Osteoblast (primary cell): ENCODE data around the gene KANSL1. TPM values are rescaled to one million over a fixed set of nuclear protein-coding genes. Genes with fewer than 3 reads are reported as not detected.

ENCODE experiments used
- DNase-seq: peaks from one replicate; pipeline ENCODE4 v3.0.0; 2011; ENCODE audit warnings: low spot score, mixed read lengths; ENCODE audit not compliant: insufficient read length; ENCODE audit errors: missing footprints
- H2AFZ ChIP-seq: 2 replicates; pipeline ENCODE4 v1.6.0; 2011; ENCODE audit warnings: mild to moderate bottlenecking, low read length
- H3K27ac ChIP-seq: 2 replicates; pipeline ENCODE4 v1.5.1; 2011; ENCODE audit warnings: mild to moderate bottlenecking, low read depth, low read length, moderate library complexity
- H3K27me3 ChIP-seq: 2 replicates; pipeline ENCODE4 v1.6.0; 2012; ENCODE audit warnings: mild to moderate bottlenecking, control low read depth, inconsistent platforms, low read length, moderate library complexity; ENCODE audit not compliant: insufficient read depth
- H3K36me3 ChIP-seq: 2 replicates; pipeline ENCODE4 v1.5.1; 2011; ENCODE audit warnings: mild to moderate bottlenecking, low read length, control low read depth, moderate library complexity; ENCODE audit not compliant: insufficient read depth
- H3K4me1 ChIP-seq: 2 replicates; pipeline ENCODE4 v1.5.1; 2011; ENCODE audit warnings: mild to moderate bottlenecking, low read length, control low read depth, moderate library complexity; ENCODE audit not compliant: insufficient read depth
- H3K4me2 ChIP-seq: 2 replicates; pipeline ENCODE4 v1.6.0; 2011; ENCODE audit warnings: mild to moderate bottlenecking, low read length; ENCODE audit not compliant: insufficient read depth
- H3K4me3 ChIP-seq: fragments of 200-600 bp; sonication (generic); 3 replicates; pipeline ENCODE4 v1.5.1; 2012; ENCODE audit warnings: mild to moderate bottlenecking, low read length, inconsistent platforms; ENCODE audit not compliant: insufficient read depth
- H3K79me2 ChIP-seq: 2 replicates; pipeline ENCODE4 v1.6.0; 2012; ENCODE audit warnings: mild to moderate bottlenecking, low read length, control low read depth, inconsistent platforms; ENCODE audit not compliant: insufficient read depth
- H3K9me3 ChIP-seq: 2 replicates; pipeline ENCODE4 v1.5.1; 2011; ENCODE audit warnings: low read depth, low read length, control low read depth
- H4K20me1 ChIP-seq: 2 replicates; pipeline ENCODE4 v1.6.0; 2012; ENCODE audit warnings: mild to moderate bottlenecking, low read length, control low read depth; ENCODE audit not compliant: insufficient read depth
- total RNA-seq: library from RNA; depleted of rRNA; stranded (reverse); fragments of >200 nt; gene quantifications from 2 replicates; pipeline ENCODE4 v1.2.3, GENCODE V29; 2012
- TF ChIP-seq, protein P1 (sequence below): IDR thresholded peaks from 2 replicates; pipeline ENCODE4 v1.5.1; 2011; ENCODE audit warnings: mild to moderate bottlenecking, low read depth, low read length, moderate library complexity; ENCODE audit errors: extremely low read depth

KANSL1 gene
- total RNA-seq, 1 donor, result 151 TPM

DNA sequence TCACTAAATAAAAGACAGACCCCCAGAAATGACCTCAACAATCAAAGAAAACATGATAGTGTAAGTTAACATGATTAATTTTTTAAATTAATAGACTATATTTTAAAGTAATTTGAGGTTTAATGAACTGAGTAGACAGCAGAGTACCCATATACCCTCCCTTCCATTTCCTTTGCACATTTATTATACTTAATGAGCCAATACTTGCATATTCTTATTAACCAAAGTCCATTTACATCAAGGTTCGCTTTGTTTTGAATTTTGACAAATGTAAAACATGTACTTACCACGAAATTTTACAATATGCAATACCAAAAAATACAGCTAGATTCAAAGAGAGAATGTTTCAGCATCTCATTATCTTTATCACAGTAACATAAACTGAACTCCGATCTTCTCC is 72.7 kb downstream of the KANSL1 start:
- H3K36me3 ChIP-seq, result no peaks in the 10 kb centered on the region
- H2AFZ ChIP-seq, result no peak overlapping the region
- DNase-seq, result no peak
- TF ChIP-seq, protein P1, sequence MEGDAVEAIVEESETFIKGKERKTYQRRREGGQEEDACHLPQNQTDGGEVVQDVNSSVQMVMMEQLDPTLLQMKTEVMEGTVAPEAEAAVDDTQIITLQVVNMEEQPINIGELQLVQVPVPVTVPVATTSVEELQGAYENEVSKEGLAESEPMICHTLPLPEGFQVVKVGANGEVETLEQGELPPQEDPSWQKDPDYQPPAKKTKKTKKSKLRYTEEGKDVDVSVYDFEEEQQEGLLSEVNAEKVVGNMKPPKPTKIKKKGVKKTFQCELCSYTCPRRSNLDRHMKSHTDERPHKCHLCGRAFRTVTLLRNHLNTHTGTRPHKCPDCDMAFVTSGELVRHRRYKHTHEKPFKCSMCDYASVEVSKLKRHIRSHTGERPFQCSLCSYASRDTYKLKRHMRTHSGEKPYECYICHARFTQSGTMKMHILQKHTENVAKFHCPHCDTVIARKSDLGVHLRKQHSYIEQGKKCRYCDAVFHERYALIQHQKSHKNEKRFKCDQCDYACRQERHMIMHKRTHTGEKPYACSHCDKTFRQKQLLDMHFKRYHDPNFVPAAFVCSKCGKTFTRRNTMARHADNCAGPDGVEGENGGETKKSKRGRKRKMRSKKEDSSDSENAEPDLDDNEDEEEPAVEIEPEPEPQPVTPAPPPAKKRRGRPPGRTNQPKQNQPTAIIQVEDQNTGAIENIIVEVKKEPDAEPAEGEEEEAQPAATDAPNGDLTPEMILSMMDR, result no peak
- H3K79me2 ChIP-seq, result peaks cover 98% of the 10 kb centered on the region
- no peaks in the 10 kb centered on the region for H3K9me3 ChIP-seq
- H3K4me2 ChIP-seq, result no peak overlapping the region
- peaks cover 90% of the 10 kb centered on the region for H4K20me1 ChIP-seq
- H3K4me1 ChIP-seq, result peaks cover 15% of the 10 kb centered on the region
- H3K27me3 ChIP-seq, result no peaks in the 10 kb centered on the region
- H3K4me3 ChIP-seq, result no peak overlapping the region
- H3K27ac ChIP-seq, result no peak overlapping the region

DNA sequence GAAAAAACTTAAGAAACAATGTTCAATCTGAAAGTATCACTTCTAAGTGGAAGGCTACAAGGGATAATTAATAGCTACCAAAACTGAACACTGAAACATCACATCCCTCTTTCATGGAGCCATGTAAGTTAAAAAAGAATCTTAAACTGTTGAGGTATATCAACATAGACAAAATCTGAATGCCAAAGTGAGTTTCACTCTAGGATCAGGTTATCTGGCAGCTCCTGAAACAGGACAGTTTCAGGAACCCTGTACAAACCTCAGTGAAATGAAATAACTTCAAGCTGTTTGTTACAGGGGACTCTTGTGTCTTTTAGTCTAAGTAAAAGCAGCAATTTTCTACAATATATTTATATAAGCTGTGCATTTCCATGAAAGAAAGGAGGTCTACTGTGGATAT is 73.2 kb downstream of the KANSL1 start:
- TF ChIP-seq, protein P1, result no peak
- H3K4me3 ChIP-seq, result no peak overlapping the region
- no peak overlapping the region for H2AFZ ChIP-seq
- peaks cover 98% of the 10 kb centered on the region for H3K79me2 ChIP-seq
- H3K4me2 ChIP-seq, result no peak overlapping the region
- no peak overlapping the region for H3K27ac ChIP-seq
- H4K20me1 ChIP-seq, result peaks cover 91% of the 10 kb centered on the region
- peaks cover 15% of the 10 kb centered on the region for H3K4me1 ChIP-seq
- H3K27me3 ChIP-seq, result no peaks in the 10 kb centered on the region
- no peaks in the 10 kb centered on the region for H3K36me3 ChIP-seq
- no peak for DNase-seq
- H3K9me3 ChIP-seq, result no peaks in the 10 kb centered on the region

DNA sequence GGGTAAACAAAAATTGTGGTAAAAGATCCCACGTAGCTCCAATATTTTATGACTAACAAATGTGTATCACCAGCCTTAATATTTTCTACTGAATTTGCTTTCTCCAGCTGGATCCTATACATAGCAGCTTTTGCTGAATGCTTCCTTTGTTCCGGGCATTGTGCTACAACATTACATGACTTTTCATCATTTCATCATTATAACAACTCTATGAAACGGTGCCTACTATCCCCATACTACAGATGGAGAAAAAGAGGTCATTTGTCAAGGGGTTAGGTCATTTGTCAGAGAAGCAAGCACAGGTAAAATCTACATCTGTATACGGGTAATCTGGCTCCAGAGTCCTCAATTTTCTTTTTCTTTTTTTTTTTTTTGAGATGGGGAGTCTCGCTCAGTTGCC is 74.3 kb downstream of the KANSL1 start:
- Histone ChIP-seq H3K4me2 (no peak overlapping the region), H3K36me3 (no peaks in the 10 kb centered on the region), H3K4me1 (peaks cover 10% of the 10 kb centered on the region), H3K27ac (no peak overlapping the region), H3K9me3 (no peaks in the 10 kb centered on the region), H4K20me1 (peaks cover 92% of the 10 kb centered on the region), H2AFZ (no peak overlapping the region), H3K4me3 (no peak overlapping the region), H3K27me3 (no peaks in the 10 kb centered on the region), H3K79me2 (peaks cover 100% of the 10 kb centered on the region)
- DNase-seq, result no peak
- TF ChIP-seq, protein P1, result no peak

DNA sequence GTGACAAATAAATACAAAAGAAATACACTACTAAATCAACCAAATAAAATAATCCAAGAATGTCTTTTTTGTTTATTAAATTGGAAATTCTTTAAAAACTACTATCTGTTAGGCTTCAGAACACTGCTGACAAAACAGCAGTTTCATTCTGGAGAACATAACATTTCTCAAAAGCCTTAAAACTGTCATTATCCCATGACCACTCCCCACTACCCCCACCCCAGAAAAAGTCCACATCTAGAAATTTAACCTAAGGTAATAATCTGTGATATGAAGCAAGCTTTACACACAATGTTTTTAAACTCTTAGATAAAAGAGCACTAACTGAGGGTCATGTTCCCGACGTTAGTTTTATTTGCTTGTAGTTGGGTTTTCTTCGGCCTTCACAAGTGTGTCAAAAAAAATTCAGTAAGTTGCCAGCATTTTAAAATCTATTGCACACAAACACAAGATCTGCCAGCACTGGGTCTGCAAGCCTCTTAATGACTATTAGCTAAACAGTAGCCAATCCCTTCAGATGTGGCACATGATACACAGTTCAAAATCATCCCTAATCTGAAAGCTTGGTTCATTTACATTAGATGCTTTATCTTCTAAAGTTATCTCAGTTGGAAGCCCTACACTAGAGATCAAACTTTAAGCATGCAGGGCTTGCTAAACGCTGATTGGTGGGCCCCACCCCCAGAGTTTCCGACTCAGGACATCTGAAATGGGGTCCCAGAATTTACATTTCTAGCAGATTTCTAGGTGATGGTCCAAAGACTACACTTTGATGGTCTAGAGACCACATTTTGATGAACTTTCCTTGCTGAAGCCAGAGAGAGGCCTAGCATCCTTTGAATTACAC is 75.2 kb downstream of the KANSL1 start:
- Histone ChIP-seq H2AFZ (no peak overlapping the region), H3K36me3 (no peaks in the 10 kb centered on the region), H3K27ac (no peak overlapping the region), H3K27me3 (no peaks in the 10 kb centered on the region), H3K4me2 (no peak overlapping the region), H3K9me3 (no peaks in the 10 kb centered on the region), H4K20me1 (peaks cover 88% of the 10 kb centered on the region), H3K79me2 (peaks cover 100% of the 10 kb centered on the region), H3K4me1 (peaks cover 10% of the 10 kb centered on the region), H3K4me3 (no peak overlapping the region)
- no peak for DNase-seq
- TF ChIP-seq, protein P1, result no peak
